Activated naive CD4-positive, alpha-beta T cell treated with anti-CD3 and anti-CD28 coated beads, Interleukin-2, amount 50 U/mL, for 16 hours (primary cell): ENCODE measurements around the gene GALNT16.
"Not testable (repeated sequence)": the region's sequence is repeated elsewhere in the genome, so short reads cannot be mapped to it uniquely, and the experiment has no call there.

Experiments used
- DNase-seq: peaks from one replicate; pipeline ENCODE4 v3.0.0-alpha.2; 2020

GALNT16 gene

GRCh38 chr14:69260190-69260860 is 367 bp downstream of the GALNT16 start:
- DNase-seq = no peak

- DNase-seq = peak; percentile 54
Measured at GRCh38 chr14:69260861-69261564, 1.1 kb downstream of the GALNT16 start.

- DNase-seq = no peak
Measured at GRCh38 chr14:69261761-69262331, 1.9 kb downstream of the GALNT16 start.

GRCh38 chr14:69262516-69262915 is 2.6 kb downstream of the GALNT16 start:
- no peak for DNase-seq

- no peak for DNase-seq
Measured at GRCh38 chr14:69263364-69263763, 3.4 kb downstream of the GALNT16 start.

- DNase-seq = no peak
Measured at GRCh38 chr14:69263771-69264170, 3.8 kb downstream of the GALNT16 start.

GRCh38 chr14:69266572-69267345 is 6.8 kb downstream of the GALNT16 start:
- DNase-seq = no peak

- DNase-seq = no peak
Measured at GRCh38 chr14:69267492-69267891, 7.5 kb downstream of the GALNT16 start.

GRCh38 chr14:69268223-69268622 is 8.3 kb downstream of the GALNT16 start:
- no peak for DNase-seq

- no peak for DNase-seq
Measured at GRCh38 chr14:69268763-69269162, 8.8 kb downstream of the GALNT16 start.

GRCh38 chr14:69269381-69269780 is 9.4 kb downstream of the GALNT16 start:
- no peak for DNase-seq

GRCh38 chr14:69270097-69270496 is 10.1 kb downstream of the GALNT16 start:
- DNase-seq = no peak

GRCh38 chr14:69270795-69271708 is 11.1 kb downstream of the GALNT16 start:
- DNase-seq = no peak

GRCh38 chr14:69274321-69274720 is 14.4 kb downstream of the GALNT16 start:
- no peak for DNase-seq

- DNase-seq = no peak
Measured at GRCh38 chr14:69275331-69275730, 15.4 kb downstream of the GALNT16 start.

GRCh38 chr14:69277356-69277755 is 17.4 kb downstream of the GALNT16 start:
- DNase-seq = not testable (repeated sequence)

- no peak for DNase-seq
Measured at GRCh38 chr14:69280746-69281291, 20.9 kb downstream of the GALNT16 start.

- no peak for DNase-seq
Measured at GRCh38 chr14:69281450-69282169, 21.7 kb downstream of the GALNT16 start.

- no peak for DNase-seq
Measured at GRCh38 chr14:69282448-69282847, 22.5 kb downstream of the GALNT16 start.

GRCh38 chr14:69284170-69284569 is 24.2 kb downstream of the GALNT16 start:
- DNase-seq = no peak

- DNase-seq = no peak
Measured at GRCh38 chr14:69285661-69286255, 25.8 kb downstream of the GALNT16 start.
